ENCODE results near the gene SRC.

SRC gene

DNA sequence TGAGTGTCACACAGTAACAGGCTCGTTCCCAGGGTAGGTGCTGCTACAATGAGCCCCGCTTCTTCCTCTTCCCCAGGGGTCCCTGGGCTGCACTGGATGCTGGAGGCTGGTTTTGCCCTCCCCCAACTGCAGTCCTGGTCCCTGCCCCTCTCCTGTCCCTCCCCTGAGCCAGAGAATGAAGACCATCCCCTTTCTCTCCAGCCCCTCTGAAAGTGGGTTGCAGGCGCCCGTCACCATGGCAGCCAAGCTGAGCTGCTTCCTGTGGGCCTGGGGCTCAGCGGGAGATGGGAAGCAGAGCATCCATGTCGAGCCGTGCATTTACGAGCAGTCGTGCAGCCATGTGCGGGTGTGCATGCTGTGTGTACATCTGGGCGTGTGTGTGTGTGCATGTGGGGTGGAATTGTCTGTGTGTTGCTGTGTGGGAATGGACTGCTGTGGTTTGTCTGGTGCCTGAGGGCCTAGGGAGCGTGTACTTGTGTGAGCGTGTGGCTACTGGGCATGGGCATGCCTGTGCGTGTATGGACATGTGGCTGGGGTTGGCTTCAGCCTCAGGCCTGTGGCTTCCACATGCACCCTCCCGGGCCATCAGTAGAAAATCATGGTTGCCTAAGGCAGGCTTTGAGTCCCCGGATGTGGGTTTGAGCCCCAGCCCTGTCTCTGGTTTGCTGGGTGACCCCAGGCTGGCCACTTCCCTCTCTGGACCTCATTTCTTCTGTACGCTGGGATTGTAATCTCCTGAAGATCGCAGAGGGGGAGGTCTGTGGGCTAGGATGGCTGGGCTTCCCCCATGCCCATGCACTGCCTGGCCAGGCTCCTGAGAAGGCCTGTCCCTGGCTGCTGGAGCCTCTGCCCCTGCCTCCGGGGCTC, 48.8 kb downstream of the SRC start:
- DNase-seq (ENCODE audit: low read depth, low spot score) = no peak

DNA sequence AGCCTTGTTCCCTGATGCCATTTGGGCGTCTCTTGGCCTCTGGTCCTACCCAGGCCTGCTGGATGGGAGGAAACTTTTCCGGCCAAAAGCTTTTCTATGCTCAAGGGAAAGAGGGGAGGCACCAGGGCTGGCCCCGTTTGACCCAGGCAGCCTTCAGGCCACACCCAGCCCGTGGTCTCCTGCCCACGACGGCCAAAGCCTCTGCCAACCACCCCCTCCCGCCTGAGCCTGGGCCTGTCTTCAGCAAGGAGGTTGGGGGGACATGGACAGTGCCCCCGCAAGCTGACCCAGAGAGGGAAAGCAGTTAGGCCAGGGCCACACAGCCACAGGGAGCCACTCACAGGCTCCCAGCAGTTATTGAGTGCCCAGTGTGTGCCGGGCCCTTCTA, 49.5 kb downstream of the SRC start:
- DNase-seq (ENCODE audit: low read depth, low spot score) = no peak

DNA sequence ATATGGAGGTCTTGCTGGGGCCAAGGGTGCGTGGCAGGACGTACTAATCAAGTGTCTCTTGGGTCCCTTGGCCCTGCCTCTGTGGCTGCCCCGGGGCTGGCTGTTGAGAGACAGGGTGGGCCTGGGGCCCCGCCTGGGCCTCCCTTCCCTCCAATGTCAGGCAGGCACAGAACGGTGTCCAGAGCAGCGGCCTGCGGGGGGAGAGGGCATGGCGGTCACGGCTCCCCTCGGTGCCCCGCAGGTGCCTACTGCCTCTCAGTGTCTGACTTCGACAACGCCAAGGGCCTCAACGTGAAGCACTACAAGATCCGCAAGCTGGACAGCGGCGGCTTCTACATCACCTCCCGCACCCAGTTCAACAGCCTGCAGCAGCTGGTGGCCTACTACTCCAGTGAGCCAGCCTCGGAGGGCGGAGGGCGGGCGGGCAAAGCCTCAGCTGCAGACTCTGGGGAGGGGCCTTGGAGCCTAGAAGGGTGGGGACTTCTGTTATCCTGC, 50.0 kb downstream of the SRC start:
- DNase-seq (ENCODE audit: low read depth, low spot score) = no peak

DNA sequence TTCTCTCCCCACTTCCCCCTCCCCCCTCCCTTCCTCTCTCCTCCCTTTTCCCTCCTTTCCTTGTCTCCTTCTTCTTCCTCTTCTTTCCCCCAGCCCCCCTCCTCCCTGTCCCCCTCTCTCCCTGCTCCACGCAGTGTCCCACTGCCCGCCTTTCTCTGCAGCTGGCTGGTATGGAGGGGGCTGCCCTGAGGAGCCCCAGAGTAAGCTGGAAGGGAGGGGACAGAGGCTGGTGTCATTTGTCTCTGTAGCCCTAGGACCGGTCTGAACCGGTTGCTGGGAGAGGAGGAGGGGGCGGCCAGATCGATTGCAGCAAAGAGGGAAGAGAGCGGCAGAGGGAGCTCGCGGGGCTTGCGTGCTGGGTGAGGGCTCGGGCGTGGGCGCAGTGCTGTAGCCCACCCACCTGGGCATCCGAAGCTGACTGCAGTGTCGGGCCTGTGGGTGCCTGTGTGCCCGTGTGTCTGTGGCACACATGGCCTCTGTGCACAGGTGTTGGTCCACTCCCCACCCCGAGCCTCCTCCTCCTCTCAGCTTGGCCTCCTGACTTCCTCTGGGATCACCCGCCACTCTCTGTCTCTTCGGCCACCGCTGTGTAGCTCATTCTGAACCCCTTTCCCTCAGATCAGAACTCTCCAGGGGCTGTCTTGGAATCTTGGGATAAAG, 50.6 kb downstream of the SRC start:
- peak; percentile 76 for DNase-seq (ENCODE audit: low read depth, low spot score)

DNA sequence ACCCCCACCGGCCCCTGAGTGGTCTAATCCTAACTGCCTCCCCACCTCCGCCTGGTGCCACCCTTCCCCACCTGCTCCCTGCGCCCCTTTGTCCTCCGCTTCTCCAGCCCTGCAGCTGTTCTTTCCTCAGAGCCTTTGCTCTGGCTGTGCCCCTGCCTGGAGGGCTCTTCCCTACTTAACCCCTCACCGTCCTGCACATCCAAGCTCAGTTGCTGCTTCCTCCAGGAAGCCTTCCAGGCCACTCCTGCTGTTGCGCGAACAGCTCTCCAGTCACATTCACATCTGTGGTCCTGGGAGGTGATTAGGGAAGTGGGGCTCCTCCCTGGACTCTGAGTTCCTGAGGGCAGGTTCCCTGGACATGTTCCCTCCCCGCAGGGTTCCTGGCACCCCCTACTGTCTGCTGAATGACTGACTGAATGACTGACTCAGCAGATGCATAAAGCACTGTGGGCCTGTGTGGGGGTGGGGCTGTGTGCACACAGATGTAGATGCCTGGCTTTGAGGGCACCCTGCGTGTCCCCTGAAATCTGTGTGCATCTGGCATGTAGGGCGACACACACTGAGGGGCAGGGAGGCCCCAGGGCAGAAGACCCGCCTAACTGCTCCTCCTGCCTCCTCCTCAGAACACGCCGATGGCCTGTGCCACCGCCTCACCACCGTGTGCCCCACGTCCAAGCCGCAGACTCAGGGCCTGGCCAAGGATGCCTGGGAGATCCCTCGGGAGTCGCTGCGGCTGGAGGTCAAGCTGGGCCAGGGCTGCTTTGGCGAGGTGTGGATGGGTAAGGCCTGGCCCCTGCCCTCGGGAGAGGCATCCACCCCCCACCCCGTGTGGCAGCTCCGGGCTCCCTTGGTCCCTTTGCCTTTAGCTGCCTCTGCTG, 51.4 kb downstream of the SRC start:
- DNase-seq (ENCODE audit: low read depth, low spot score) = no peak

DNA sequence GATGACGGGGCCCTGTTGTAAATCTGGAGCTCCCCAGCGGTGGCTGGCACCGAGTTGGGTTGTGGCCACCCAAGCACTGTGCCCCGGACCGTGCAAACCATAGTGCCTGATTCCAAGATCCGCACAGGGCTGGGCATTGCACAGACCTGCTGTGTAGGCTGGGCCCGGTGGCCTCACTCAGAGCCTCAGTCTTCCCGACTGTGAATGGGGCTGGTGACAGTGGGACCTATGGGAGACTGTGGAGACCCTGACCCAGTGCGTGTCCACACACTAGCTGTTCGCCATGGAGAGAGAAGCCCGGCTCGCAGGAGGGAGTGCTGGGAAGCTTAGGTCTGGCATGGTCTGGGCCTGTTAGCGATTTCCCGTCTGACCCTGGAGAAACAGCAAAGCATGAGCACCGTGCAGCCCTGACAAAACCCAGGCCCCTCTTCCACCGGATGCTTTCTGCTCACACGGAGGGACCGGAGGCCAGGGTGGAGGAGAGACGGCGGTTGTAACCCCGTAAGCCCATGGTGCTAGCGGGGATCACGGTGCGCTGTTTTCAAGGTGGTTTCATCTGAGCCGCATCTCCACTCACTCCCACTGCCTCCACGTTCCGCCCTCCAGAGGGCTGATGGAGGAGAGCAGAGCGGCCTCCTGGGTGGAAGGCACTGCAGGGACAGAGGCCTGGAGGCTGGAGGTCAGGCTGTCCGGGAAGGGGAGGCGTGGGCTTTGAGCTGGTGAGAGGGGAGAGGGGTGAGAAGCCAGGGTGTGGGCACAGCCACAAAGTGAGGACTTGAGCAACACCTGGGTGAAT, 52.2 kb downstream of the SRC start:
- DNase-seq (ENCODE audit: low read depth, low spot score) = no peak

DNA sequence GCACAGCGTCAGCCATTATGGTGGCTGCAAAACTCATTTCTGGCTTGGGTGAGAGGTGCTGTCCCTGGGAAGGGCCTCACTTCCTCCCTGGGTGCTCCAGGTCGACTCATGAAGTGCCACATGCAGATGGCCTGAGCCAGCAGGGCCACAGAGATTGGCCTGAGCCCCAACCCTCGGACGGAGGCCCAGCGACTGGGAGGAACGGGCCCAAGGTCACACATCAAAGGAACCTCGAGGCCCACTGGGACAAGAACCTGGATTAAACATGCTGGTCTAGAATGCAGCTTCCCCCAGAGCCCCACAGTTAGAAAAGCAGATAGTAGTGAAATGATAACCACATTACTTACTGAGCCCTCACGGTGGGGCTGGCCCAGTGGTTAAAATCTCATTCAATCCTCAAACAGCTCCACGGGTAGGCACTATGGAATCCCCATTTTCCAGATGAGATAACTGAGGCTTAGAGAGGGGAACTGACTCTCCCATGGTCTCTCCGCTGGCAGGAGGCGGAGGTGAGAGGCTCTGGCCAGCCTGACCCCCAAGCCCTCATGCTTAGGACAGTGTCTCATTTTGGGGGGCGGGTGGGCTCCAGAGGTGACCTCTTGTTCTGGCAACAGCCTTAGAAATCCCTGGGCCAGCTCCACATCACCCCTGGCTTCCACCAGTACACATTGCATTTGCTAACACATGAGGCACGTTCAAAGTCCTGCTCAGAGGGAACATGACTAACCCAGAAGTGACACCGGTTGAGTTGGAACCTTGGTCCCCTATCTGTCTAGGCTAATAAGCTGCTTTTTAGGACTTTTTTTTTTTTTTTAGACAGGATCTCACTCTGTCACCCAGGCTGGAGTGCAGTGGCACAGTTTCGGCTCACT, 53.0 kb downstream of the SRC start:
- DNase-seq (ENCODE audit: low read depth, low spot score) = no peak

DNA sequence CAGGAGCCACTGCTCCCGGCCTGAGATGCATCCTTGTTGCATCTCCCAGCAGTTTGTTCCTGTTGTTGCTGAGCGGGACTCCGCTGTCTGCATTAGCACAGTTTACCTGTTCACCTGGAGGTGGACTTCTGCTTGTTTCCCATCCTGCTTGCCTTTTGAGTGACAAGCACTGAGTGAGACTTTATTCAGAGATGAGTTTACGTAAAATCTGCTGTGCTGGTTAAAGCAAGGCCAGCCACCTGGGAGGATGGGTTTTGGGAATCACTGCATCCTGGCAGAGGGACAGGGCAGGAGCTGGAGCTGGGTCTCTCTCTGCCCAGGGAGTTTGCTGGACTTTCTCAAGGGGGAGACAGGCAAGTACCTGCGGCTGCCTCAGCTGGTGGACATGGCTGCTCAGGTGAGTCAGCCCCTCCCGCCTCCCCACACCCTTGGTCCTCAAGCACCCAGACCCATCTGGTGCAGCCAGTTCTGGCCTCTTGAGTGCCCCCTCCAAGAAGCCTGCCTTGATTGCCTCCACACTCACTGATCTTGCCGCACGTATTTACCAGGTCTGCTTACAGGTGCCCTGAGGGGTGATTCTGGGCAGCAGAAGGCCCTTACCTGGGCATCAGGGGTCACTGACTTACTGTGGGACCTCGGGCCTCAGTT, 55.5 kb downstream of the SRC start:
- DNase-seq (ENCODE audit: low read depth, low spot score) = no peak

DNA sequence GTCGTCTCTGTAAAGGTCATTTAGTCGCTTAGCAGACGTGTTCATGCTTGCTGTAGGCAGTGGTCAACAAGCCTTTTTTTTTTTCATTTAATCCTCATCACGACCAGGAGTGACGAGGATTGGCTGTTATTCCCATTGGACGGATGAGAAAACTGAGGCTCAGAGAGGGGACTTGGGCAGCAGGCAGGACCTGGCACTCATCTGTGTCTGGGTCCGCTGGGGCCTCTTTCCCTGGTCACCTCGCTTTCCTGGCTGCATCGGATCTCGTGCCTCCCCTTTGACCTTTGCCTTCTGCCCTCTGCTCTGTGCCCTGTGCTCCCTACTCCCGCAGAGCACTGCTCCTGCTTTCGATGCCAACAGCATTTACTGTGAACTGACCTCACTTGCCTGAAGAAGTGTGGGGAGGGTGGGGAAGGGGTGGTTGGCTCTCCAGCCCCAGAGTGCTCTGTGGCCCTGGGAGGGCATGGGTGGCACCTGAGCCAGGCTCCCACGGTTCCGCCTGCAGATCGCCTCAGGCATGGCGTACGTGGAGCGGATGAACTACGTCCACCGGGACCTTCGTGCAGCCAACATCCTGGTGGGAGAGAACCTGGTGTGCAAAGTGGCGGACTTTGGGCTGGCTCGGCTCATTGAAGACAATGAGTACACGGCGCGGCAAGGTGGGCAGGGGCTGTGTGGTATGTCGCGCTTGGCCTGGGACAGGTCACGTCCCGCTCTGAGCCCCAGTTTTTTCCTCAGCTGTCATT, 56.2 kb downstream of the SRC start:
- DNase-seq (ENCODE audit: low read depth, low spot score) = no peak

DNA sequence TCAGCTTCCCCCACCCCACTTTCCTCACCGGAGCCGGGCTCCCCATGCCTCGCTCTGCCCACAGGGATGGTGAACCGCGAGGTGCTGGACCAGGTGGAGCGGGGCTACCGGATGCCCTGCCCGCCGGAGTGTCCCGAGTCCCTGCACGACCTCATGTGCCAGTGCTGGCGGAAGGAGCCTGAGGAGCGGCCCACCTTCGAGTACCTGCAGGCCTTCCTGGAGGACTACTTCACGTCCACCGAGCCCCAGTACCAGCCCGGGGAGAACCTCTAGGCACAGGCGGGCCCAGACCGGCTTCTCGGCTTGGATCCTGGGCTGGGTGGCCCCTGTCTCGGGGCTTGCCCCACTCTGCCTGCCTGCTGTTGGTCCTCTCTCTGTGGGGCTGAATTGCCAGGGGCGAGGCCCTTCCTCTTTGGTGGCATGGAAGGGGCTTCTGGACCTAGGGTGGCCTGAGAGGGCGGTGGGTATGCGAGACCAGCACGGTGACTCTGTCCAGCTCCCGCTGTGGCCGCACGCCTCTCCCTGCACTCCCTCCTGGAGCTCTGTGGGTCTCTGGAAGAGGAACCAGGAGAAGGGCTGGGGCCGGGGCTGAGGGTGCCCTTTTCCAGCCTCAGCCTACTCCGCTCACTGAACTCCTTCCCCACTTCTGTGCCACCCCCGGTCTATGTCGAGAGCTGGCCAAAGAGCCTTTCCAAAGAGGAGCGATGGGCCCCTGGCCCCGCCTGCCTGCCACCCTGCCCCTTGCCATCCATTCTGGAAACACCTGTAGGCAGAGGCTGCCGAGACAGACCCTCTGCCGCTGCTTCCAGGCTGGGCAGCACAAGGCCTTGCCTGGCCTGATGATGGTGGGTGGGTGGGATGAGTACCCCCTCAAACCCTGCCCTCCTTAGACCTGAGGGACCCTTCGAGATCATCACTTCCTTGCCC, 57.4 kb downstream of the SRC start:
- no peak for DNase-seq (ENCODE audit: low read depth, low spot score)

DNA sequence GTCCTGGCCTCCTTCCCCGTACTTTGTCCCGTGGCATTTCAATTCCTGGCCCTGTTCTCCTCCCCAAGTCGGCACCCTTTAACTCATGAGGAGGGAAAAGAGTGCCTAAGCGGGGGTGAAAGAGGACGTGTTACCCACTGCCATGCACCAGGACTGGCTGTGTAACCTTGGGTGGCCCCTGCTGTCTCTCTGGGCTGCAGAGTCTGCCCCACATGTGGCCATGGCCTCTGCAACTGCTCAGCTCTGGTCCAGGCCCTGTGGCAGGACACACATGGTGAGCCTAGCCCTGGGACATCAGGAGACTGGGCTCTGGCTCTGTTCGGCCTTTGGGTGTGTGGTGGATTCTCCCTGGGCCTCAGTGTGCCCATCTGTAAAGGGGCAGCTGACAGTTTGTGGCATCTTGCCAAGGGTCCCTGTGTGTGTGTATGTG, 58.5 kb downstream of the SRC start:
- no peak for DNase-seq (ENCODE audit: low read depth, low spot score)

DNA sequence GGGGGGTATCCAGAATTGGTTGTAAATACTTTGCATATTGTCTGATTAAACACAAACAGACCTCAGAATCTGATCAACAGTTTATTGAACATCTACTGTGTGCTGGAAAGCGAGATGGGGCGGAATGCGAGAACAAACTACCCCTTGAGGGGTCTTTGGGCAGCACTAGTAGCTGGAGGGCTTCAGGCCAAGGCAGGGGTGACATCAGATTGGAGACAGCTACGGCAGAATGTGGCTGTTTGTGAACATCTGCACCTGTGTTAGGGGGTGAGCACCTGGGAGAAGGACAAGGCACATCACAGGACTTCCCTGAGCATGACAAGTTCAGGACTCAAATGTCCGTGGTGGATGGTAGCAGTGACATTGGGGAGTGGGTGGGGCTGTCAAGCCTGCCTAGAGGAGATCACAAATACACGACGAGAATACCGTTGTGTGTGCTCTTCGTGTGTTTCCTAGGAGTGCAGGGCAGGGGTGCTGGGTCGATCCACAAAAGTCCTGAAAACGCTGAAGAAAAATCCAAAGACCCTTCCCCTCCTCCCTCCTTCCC, 59.5 kb downstream of the SRC start:
- DNase-seq (ENCODE audit: low read depth, low spot score) = no peak

DNA sequence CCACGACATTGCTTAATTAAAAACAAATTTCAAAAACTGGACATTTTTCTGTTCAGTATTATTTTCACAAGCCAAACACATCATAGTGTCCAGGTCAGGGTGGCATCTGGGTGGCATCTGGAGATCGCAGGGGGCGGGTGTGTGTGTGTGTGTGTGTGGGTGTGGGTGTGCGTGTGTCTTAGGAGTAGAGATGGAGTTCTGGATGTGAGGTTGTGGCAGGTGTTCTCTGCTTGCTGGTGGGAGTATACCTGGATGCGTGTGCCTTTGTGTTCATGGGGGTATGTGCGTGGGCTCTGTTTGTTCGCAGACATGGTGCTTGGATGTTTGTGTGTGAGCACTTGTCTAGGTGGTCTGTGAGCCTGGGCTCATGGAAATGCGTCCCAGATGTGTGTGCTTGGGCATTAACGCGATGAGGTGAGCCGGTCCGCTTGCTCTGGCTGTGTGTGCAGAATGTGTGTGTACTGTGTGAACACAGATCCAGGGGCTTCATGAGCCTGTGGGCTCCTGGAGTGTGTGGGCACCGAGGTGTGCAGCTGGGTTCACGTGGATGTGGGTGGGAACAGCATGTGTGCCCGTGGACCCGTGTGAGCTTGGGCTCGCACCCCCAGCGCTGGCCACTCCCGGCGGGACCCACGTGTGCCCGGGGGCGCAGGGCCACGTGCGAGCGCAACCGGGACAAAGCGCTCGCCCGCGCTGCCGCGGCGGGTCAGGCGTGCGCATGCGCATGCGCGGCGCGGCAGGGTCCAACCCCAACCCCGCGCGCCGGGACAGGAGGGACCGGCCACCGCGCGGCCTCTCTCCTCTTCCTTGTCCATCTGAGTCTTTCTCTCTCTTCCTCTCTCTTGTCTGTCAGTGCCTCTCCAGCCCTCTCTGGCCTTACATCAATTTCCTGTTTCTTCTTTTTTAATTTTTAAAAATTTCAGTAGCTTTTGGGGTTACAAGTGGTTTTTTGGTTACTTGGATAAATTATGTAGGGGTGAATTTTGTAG, 60.4 kb downstream of the SRC start:
- no peak for DNase-seq (ENCODE audit: low read depth, low spot score)

DNA sequence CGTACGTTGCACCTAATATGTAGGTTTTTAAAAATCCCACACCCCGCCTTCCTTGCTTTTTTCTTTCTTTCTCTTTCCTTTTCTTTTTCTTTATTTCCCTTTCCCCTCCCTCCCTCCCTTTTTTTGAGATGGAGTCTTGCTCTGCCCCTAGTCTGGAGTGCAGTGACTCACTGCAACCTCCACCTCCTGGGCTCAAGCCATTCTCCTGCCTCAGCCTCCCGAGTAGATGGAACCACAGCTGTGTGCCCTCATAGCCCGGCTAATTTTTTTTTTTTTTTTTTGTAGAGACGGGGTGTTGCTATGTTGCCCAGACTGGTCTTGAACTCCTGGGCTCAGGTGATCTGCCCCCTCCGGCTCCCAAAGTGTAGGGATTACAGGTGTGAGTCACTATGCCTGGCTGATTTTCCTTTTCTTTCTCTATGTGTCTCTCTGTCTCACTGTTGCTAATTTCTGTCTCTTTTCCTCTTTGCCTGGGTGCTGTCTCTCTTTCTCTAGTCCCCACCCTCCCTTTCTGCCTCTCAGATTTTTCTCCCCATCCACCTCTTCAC, 61.2 kb downstream of the SRC start:
- DNase-seq (ENCODE audit: low read depth, low spot score) = no peak

DNA sequence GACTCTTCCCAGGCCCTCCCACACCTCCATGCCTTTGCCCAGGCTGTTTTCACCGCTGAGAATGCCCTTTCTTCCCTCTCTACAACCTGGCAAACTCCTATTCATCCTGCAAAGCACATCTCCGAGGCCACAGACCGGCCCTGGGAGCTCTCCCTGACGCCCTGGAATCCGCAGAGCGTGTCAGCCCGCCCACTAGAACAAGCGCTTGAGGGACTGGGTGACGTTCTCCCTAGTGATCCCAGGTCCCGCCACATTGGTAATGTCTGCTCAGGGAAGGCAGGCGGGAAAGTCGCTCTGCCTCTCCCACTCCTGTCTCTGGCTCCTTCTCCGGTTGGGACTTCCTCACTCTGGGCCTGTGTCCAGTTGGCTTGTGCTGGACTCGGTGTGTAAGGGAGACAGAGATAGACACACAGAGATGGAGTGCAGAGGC, 61.6 kb downstream of the SRC start:
- DNase-seq (ENCODE audit: low read depth, low spot score) = no peak

Measured in iPS DF 19.7 (cell line).